ENCODE measurements around the gene PTHLH.

DNA sequence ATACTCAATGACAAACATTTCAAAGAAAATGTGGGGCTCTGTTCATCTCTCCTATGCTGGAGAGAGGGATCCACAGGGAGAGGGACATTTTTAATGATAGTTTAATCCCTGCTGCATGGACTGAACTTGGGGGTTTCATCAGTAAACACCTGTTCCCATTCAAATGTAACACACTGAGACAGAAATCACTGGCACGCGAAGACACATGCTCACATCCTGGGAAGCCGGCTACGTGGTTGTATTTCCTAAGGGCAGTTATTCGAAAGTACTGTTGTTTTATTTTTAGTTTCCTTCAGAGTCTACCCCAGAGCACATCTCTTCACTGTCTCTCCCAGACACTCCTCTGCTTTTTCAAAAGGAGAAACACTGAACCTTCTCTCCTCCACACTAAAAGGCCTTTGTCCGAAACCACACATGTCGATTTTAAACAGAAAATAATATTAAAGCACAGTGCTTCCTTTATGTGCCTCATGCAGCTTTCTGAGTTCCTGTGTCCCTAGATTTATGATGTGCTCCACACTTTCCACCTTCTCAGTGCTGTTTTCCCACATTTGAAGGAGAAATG, 52.8 kb downstream of the PTHLH start:
- TF ChIP-seq, protein P1, sequence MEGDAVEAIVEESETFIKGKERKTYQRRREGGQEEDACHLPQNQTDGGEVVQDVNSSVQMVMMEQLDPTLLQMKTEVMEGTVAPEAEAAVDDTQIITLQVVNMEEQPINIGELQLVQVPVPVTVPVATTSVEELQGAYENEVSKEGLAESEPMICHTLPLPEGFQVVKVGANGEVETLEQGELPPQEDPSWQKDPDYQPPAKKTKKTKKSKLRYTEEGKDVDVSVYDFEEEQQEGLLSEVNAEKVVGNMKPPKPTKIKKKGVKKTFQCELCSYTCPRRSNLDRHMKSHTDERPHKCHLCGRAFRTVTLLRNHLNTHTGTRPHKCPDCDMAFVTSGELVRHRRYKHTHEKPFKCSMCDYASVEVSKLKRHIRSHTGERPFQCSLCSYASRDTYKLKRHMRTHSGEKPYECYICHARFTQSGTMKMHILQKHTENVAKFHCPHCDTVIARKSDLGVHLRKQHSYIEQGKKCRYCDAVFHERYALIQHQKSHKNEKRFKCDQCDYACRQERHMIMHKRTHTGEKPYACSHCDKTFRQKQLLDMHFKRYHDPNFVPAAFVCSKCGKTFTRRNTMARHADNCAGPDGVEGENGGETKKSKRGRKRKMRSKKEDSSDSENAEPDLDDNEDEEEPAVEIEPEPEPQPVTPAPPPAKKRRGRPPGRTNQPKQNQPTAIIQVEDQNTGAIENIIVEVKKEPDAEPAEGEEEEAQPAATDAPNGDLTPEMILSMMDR (IDR thresholded peaks at IDR 0.05; ENCODE audit: insufficient read depth, low read length, poor library complexity, severe bottlenecking): no peak
- TF ChIP-seq EZH2phosphoT487 (conservative IDR thresholded peaks at IDR 0.05; ENCODE audit: low read length): no peak
